DMS 273 treated with DMSO at 0.1 percent for 48 hours (cell line): ENCODE results near the gene BBX.

Source experiments
- DNase-seq: peaks from one replicate; lab custom pipeline; 2025; lab: John Stamatoyannopoulos, UW

BBX gene

DNA sequence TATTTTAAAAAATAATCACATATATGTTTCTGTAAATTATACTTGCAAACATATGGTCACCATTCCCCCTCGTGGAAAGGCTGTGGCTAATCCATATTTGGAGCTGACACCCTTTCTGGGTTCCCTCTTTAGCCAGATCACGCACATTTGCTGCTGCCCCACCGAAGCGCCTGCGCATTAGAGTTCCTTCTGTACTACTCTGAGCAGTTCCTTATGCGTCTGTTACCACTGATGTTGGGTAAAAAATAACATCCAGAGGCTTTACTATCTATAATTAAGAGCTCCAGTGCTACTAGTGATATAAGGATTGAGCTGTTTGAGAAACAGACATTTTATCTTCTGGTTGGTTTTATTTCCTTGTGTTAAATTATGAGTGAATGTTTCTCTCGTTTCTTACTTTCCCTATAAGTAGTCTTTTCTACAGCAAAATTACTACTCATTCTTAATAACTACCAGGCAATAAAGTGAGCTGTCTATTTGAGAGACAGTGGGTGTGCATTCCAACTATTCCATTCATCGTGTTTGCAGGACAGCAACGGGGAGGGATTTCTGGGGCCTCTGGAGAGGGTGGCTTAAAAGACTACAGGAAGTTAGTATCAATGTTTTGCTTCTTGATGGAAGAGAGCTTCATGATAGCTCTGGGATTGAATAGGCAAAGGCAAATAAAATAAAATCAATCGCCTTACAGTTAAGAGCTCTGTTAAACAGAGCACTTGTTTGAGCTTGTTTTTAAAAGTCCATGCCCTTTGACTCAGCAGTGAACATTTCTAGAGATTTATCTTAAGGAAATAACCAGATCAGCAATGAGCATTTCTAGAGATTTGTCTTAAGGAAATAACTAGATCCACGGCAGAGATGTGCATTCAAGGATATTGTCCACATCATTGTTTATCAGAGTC is 322.9 kb downstream of the BBX start:
- DNase-seq = no peak

DNA sequence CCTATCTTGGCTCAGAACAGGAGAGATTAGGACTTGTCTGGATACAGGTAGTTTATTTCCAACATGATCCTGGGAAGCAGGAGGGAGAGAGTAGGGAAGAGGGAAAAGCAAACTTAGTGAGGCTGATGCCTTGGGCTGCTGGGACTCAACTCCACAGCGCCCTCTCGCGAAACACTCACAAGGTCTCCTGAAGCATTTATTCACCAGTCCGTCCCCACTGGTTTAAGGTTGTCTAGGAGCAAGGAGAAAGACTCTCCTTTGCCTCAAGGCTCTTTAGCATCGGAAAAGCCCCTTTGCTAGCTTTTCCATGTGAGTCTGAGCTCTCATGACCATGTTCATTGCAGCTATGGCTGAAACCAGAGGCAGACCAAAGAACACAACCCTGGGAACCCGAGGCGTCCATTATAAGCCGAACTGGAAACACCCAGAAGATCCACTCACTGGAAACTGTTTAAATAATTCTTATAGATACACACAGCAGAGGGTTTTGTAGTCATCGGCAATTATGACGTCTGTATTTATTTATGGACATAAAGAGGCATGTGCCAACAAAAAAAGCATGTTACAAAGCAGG is 323.6 kb downstream of the BBX start:
- DNase-seq = no peak

DNA sequence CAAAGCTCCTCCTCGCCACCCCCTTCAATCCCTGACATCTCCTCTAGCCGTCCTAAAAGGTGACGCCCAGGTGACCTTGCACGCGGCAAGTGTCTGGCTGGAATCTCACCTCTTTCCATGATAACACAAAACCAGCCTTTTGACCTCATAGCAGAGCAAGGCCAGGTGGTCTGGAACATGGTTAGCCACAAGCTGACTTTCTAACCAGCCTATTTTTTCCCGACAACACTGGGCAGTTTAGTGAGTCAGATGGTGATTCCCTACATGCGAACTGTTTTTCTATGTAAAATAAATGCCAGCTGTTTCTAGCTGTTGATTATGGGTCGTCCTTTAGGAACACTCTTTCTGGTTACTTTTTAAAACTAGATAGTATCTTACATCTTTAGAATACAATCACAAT is 325.0 kb downstream of the BBX start:
- DNase-seq = no peak

DNA sequence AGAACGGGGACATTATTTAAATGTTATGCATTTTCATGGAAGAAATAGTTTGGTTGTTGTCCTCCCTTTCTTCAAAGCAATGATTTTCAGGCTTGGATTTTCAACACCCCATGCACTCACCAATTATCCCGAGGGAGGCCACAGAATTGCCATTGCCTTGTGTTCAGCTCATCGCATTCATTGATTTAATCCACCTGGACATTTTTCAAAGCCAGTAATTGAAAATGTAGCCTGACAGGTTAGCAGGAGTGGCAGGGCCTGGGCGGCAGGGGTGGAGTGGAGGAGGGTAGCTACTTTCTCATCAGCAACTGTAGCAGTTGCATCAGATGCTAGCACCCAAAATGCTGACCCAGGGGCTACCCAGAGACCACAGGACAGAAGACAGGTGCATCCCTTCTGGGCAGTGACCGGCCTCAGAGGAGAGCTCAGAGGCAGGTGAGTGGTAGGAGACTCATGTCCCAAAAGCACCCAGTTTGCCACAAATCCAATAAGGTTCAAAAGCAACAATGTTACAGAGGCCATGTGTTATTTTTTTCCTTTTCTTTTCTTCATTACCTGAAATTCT is 325.7 kb downstream of the BBX start:
- no peak for DNase-seq

DNA sequence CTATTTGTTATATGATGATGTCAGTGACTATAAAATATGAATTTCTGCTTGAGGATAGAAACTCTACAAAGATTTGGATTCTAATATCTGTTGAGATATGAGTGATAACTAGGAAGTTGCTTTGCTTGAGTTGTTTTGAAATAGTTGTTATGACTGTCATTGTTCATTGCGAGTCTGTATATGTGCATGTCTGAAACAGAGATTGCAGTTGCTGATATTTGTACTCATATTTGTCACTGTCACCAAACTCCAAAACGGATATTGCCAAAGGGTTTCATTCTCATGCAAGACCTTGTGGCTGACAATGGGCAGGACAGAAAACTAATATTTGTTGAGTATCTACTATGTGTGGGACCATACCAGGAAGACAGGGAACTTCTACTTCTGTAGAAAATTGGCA is 327.9 kb downstream of the BBX start:
- DNase-seq = no peak

DNA sequence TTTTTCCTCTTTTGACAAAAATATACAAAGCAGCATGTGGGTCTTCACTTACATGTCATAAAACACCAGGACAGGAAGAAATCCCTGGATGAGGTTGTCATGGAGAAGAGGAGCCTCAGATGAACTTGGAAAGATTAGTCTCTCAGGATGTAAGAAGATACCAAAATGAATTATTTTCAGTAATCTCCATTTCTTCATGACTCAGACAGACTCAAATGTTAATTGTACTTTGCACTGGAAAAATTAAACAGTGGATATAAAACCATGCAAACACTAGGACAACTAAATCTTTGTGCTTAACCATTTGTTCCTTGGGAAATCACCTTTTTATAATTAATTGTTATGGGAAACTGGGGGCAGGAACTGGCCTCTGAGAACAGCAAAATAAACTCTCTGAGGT is 331.1 kb downstream of the BBX start:
- DNase-seq = no peak

DNA sequence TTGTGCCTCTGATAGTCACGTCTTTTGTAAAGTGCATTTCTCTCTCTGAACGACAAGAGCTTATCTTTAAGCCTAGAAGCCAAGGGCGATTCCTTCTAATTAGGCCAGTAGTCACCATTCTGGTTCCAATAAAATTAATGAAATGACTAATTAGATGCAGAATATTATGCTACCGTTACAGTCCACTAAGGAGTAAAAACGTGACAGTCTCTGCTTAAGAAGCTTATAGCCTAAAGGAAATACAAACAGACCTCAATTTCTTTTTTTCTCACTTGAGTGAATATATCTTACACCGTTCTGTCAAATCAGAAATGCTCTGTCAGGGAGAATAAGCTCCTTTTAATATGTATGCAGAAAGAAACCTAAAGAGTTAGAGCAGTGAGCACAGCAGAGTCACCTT is 332.0 kb downstream of the BBX start:
- DNase-seq = no peak

DNA sequence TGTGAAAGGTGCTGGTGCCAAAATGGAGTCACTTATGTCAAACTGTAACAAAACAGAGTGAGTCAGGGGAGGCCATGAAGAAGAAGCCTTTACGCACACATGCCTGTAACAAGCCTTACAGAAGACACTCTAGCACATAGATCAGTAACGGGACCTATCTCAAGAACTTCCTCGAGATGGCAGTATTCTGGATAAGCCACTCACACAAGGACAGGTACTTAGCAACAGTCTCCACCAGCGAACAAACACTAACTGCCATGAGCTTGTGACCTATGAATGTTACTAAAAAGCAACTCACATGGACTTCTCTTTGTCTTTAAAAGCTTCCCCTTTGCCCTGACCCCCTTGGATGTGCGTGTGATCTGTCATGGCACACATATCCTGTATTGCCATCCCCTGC is 332.9 kb downstream of the BBX start:
- peak; percentile 27 for DNase-seq

DNA sequence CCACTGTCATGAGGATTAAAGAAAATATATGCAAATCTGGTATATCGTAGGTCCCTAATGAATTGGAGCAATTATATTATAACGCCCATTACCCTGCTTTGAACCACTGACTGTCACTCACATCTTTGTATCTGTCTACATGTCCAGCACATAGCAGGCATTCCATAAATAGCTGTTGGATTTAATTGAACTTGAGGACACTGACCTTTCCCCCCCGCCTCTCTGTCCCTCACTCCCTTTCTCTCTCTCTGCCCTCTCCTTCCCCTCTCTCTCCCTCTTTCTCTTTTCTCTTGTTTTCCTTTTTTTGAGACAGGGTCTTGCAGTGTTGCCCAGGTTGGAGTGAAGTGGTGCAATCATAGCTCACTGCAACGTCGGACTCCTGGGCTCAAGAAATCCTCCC is 335.1 kb downstream of the BBX start:
- DNase-seq = no peak

DNA sequence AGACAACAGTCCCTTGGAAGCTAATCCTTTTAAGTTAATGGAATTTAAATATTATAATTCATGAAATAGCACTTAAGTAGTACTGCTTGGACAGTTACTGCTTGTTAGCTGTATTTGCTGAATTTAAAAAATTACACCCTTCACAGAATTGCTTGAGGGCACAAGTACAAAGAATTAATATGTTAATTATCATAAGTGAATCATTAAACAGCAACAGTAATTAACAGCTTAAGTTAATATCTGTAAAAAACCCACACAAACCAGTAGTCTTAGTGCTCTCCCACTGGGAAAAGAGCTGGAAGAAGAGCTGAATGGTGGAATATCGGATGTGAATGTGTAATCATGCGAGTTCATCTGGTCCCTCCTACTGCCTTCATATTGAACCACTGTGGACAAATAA is 336.1 kb downstream of the BBX start:
- DNase-seq = no peak
